Gastrocnemius medialis (tissue), 4 donors: ENCODE data around the gene P2RY11. TPM values are rescaled to one million over a fixed set of nuclear protein-coding genes. Genes with fewer than 3 reads are reported as not detected.

Source experiments
- ATAC-seq, 2 donors: fragments of 150-250 bp; one replicate each; pipeline ENCODE4 v1.9.1; 2016
- DNase-seq, 2 donors: peaks; one replicate each; pipeline ENCODE4 v3.0.0-alpha.2; 2019
- H3K27ac ChIP-seq, 4 donors: fragments of 200-600 bp; sonication (generic); 1 replicate in 1 of 4; 2 replicates in 3 of 4; pipeline ENCODE4 v1.5.1; 2016 to 2018; ENCODE audit warnings: mild to moderate bottlenecking in 2 of 4, moderate library complexity in 1 of 4
- H3K27me3 ChIP-seq, 3 donors: fragments of 200-600 bp; sonication (generic) in 2 of 3; 1 replicate in 1 of 3; 2 replicates in 2 of 3; pipeline versions ENCODE4 v1.5.1 to v1.6.0; 2016 to 2019; ENCODE audit warnings: mild to moderate bottlenecking in 1 of 3, moderate library complexity in 1 of 3
- H3K36me3 ChIP-seq, 2 donors: fragments of 200-600 bp; sonication (generic) in 1 of 2; one replicate each; pipeline ENCODE4 v1.5.1; 2017 to 2018
- H3K4me1 ChIP-seq, 2 donors: fragments of 200-600 bp; sonication (generic) in 1 of 2; one replicate each; pipeline ENCODE4 v1.5.1; 2016 to 2017; ENCODE audit warnings: mild to moderate bottlenecking in 2 of 2
- H3K4me3 ChIP-seq, 4 donors: fragments of 200-600 bp; sonication (generic) in 3 of 4; 1 replicate in 1 of 4; 2 replicates in 3 of 4; pipeline ENCODE4 v1.5.1; 2016 to 2019; ENCODE audit warnings: mild to moderate bottlenecking in 2 of 4
- H3K9me3 ChIP-seq, 3 donors: fragments of 200-600 bp; sonication (generic) in 2 of 3; 1 replicate in 1 of 3; 2 replicates in 2 of 3; pipeline ENCODE4 v1.5.1; 2016 to 2019
- POLR2A ChIP-seq, 2 donors: fragments of 450-650 bp; IDR thresholded peaks; one replicate each; pipeline ENCODE4 v1.6.1; 2017; ENCODE audit warnings: antibody characterized with exemption in 2 of 2, mild to moderate bottlenecking in 2 of 2, moderate library complexity in 2 of 2
- in situ Hi-C, 4 donors: fragments of 200-750 bp; cut with MboI; loops; one replicate each; pipeline versions ENCODE4 v1.15.0 to v1.8.0; 2017; ENCODE audit warnings: low sequenced_read_pairs in 4 of 4
- intact Hi-C: fragments of 100-400 bp; cut with DNase I; formaldehyde crosslinking; loops from one replicate; pipeline ENCODE4 v1.15.1; 2023; ENCODE audit warnings: low total_unique reads
- total RNA-seq, 4 donors: library from RNA; depleted of rRNA; stranded (reverse); fragments of >200 nt; gene quantifications; one replicate each; pipeline versions ENCODE4 v1.1.0 to v1.2.3, GENCODE V29; 2016
- TF ChIP-seq, protein P1 (sequence below), 5 experiments: fragments of 450-650 bp in 3 of 5; fragments of 200-600 bp in 2 of 5; sonication (generic) in 2 of 5; IDR thresholded peaks in 4 of 5; conservative IDR thresholded peaks in 1 of 5; 1 replicate in 4 of 5; 2 replicates in 1 of 5; pipeline ENCODE4 v1.5.1; 2016 to 2019; ENCODE audit warnings: antibody characterized with exemption in 5 of 5, mild to moderate bottlenecking in 3 of 5, moderate library complexity in 3 of 5

P2RY11 gene
- total RNA-seq, 4 donors from 2014 or later = 2.4 to 4.3 (median 3.9) TPM; not detected in 1

DNA sequence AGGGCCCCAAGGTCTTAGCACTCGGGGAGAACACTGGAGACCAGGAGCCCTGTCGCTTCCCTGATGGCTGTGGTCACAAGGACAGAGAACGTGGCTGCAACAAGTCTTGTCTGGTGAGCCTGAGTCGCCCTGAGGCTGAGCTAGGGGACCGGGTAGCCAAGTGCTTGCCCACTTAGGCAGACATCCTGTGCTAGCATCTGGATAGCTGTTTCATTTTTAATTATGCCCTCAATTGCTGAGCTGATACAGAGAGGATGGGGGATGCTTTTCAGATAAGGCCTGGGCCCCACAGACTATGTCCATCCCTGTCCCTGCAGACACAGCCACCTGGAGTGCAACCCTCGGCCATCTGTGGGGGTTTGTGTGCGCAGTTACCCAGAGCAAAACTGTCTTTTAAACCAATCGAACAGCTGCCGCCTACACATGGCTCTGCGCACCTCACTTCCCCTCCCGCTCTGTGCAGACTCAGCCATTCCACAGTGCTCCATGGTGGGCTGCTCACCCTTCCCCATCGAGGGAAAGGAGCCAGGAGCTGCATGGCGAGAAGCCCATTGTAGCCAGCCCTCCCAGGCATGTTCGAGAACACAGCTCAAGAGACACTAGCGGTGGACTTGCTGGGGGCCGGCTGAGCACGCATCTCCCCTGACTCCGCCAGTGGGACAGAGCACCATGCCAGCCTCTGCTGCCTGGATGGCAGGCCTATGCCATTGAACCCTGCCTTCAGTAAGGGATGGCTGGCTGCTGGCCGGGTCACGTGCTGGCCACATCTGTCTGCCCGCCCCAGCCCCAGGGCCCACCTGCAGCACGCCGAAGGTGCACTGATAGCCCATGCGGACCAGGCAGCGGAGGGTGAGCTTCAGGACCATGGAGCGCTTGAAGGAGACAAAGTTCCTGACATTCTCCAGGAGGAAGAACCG lies 27.6 kb downstream of the P2RY11 start:
- Histone ChIP-seq H3K9me3 (no peaks in the 10 kb centered on the region), H3K4me1 (no peaks in the 10 kb centered on the region), H3K36me3 (peaks cover 0 to 70% of the 10 kb centered on the region in 2 donors), H3K27me3 (no peaks in the 10 kb centered on the region), H3K4me3 (no peak overlapping the region), H3K27ac (no peak overlapping the region)
- DNase-seq (no peak), ATAC-seq (no peak)
- intact Hi-C loops (no loop called here), in situ Hi-C loops (no loop called here)
- TF ChIP-seq POLR2A (IDR thresholded peaks at IDR 0.05) = no peak
- TF ChIP-seq, protein P1, sequence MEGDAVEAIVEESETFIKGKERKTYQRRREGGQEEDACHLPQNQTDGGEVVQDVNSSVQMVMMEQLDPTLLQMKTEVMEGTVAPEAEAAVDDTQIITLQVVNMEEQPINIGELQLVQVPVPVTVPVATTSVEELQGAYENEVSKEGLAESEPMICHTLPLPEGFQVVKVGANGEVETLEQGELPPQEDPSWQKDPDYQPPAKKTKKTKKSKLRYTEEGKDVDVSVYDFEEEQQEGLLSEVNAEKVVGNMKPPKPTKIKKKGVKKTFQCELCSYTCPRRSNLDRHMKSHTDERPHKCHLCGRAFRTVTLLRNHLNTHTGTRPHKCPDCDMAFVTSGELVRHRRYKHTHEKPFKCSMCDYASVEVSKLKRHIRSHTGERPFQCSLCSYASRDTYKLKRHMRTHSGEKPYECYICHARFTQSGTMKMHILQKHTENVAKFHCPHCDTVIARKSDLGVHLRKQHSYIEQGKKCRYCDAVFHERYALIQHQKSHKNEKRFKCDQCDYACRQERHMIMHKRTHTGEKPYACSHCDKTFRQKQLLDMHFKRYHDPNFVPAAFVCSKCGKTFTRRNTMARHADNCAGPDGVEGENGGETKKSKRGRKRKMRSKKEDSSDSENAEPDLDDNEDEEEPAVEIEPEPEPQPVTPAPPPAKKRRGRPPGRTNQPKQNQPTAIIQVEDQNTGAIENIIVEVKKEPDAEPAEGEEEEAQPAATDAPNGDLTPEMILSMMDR (IDR thresholded peaks at IDR 0.05 in 4 of 5, conservative IDR thresholded peaks at IDR 0.05 in 1 of 5) = no peak

DNA sequence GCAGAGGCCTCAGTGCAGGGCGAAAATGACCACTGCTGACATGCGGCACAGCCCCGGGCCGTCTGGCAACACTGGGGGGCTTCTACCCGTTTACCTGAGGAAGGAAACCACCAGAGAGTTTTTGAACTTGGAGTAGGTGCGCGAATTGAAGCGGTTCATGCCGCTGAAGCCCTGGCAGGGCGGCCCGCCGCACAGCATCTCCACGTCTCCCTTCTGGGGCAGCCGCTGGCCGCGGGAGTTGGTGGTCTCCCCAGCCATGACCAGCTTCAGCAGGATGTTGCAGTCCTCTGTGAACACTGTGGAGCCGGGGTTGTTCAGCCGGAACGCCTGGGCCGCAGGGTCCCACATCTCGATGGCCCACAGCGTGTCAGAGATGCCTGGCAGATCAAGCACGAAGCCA lies 28.5 kb downstream of the P2RY11 start:
- TF ChIP-seq, protein P1 (IDR thresholded peaks at IDR 0.05 in 4 of 5, conservative IDR thresholded peaks at IDR 0.05 in 1 of 5) = no peak
- no peak for TF ChIP-seq POLR2A (IDR thresholded peaks at IDR 0.05)

DNA sequence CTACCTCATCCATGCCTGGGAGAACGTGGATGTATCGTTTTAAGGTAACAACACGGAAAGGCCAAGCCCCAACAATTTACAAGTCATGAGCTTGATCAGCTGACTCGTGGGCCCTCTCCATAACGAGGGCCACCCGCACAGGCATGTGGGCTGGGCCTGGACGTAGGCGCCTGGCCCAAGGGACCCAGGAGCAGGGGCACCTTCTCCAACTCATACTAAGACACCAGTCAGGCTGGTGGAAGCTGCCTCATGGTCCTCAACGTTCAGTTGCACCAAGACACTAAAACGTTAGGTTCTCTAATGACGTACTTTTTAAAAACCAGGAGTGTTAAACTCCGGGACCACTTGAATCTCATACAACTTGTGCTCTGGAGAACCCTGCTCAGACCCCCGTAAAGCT lies 30.0 kb downstream of the P2RY11 start:
- ATAC-seq = no peak
- intact Hi-C loops (no loop called here), in situ Hi-C loops (no loop called here)
- Histone ChIP-seq H3K9me3 (no peaks in the 10 kb centered on the region), H3K36me3 (peaks cover 0 to 83% of the 10 kb centered on the region in 2 donors), H3K4me3 (no peak overlapping the region), H3K27me3 (no peaks in the 10 kb centered on the region), H3K27ac (no peak overlapping the region), H3K4me1 (no peaks in the 10 kb centered on the region)
- no peak for TF ChIP-seq POLR2A (IDR thresholded peaks at IDR 0.05)
- TF ChIP-seq, protein P1 (IDR thresholded peaks at IDR 0.05 in 4 of 5, conservative IDR thresholded peaks at IDR 0.05 in 1 of 5) = no peak
- DNase-seq = no peak

More for the DNA sequence above, 28.5 kb downstream of the P2RY11 start:
- in situ Hi-C loops (no loop called here), intact Hi-C loops (no loop called here)
- Histone ChIP-seq H3K4me1 (no peaks in the 10 kb centered on the region), H3K4me3 (no peak overlapping the region), H3K27ac (no peak overlapping the region), H3K36me3 (peaks cover 0 to 77% of the 10 kb centered on the region in 2 donors), H3K9me3 (no peaks in the 10 kb centered on the region), H3K27me3 (no peaks in the 10 kb centered on the region)
- no peak for DNase-seq
- ATAC-seq = no peak

DNA sequence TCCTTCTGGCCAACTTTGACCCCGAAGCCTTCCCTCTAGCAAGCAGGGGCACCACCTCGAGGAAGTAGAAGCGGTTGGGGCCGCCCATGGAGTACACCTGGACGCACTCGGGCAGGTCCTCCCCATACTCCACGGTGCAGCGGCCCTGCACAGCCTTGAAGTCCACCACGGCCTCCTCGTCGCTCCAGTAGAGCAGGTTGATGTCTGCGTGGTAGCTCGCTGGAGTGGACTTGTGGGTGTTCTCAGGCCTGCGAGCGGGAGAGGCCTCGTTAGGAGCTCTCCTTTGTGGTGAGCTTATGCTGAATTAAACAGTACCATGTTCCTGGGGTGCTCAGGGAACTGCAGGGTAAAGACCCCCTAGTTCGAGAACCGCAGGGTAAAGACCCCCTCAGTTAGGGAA lies 30.5 kb downstream of the P2RY11 start:
- H3K27me3 ChIP-seq = no peaks in the 10 kb centered on the region
- no peak overlapping the region for H3K4me3 ChIP-seq
- intact Hi-C loops (no loop called here), in situ Hi-C loops (no loop called here)
- DNase-seq = no peak
- H3K9me3 ChIP-seq = no peaks in the 10 kb centered on the region
- no peaks in the 10 kb centered on the region for H3K4me1 ChIP-seq
- TF ChIP-seq, protein P1 (IDR thresholded peaks at IDR 0.05 in 4 of 5, conservative IDR thresholded peaks at IDR 0.05 in 1 of 5) = no peak
- TF ChIP-seq POLR2A (IDR thresholded peaks at IDR 0.05) = no peak
- no peak overlapping the region for H3K27ac ChIP-seq
- no peak for ATAC-seq
- peaks cover 0 to 79% of the 10 kb centered on the region in 2 donors for H3K36me3 ChIP-seq
